IMR-90 (cell line): ENCODE results near the gene PRR16. TPM values are rescaled to one million over a fixed set of nuclear protein-coding genes. Genes with fewer than 3 reads are reported as not detected.

ENCODE experiments used
- ATAC-seq: fragments of 200-7000 bp; cut with Tn5 transposase; 2 replicates; pipeline ENCODE4 v1.9.1; 2020; ENCODE audit warnings: low read depth, mild to moderate bottlenecking, moderate library complexity
- BruUV-seq: library from RNA; stranded (reverse); fragments of 400-500 nt; replicated peaks from 2 replicates; lab custom pipeline; 2021; lab: Mats Ljungman, UMichigan
- CTCF ChIA-PET: fragments of 300-600 bp; formaldehyde crosslinking; extraction: SDS; loops from one replicate; lab custom pipeline; 2021; ENCODE audit warnings: antibody characterized with exemption; lab: Yijun Ruan, JAX
- POLR2A ChIA-PET: fragments of 300-600 bp; sonication (Branson Sonifier 250); formaldehyde crosslinking; loops from one replicate; lab custom pipeline; 2022; ENCODE audit warnings: antibody characterized with exemption; ENCODE audit not compliant: unreplicated experiment; lab: Charles Lee
- DNase-seq: peaks from one replicate; pipeline ENCODE4 v3.0.0; 2013
- H2AFZ ChIP-seq: replicated peaks from 2 replicates; pipeline ENCODE3; 2013; ENCODE audit warnings: low read length, mild to moderate bottlenecking; ENCODE audit not compliant: poor library complexity
- H2AK5ac ChIP-seq: 2 replicates; pipeline ENCODE4 v1.6.1; 2013; ENCODE audit warnings: low read depth, low read length, inconsistent platforms
- H2AK9ac ChIP-seq: replicated peaks from 2 replicates; pipeline ENCODE3; 2013; ENCODE audit warnings: mild to moderate bottlenecking, low read depth, low read length, moderate library complexity; ENCODE audit not compliant: poor library complexity
- H2BK120ac ChIP-seq: 2 replicates; pipeline ENCODE4 v1.6.1; 2013; ENCODE audit warnings: low read depth, low read length, inconsistent platforms
- H2BK15ac ChIP-seq: 3 replicates; pipeline ENCODE4 v1.6.1; 2013; ENCODE audit warnings: low read depth, low read length, inconsistent platforms
- H2BK20ac ChIP-seq: 2 replicates; pipeline ENCODE4 v1.6.1; 2013; ENCODE audit warnings: low read depth, mild to moderate bottlenecking, inconsistent platforms, low read length, moderate library complexity
- H2BK5ac ChIP-seq: 2 replicates; pipeline ENCODE4 v1.6.1; 2013; ENCODE audit warnings: mild to moderate bottlenecking, low read depth, low read length, inconsistent platforms; ENCODE audit not compliant: poor library complexity, severe bottlenecking
- H3K14ac ChIP-seq: replicated peaks from 2 replicates; pipeline ENCODE4 v1.6.1; 2013; ENCODE audit warnings: low read depth, low read length, inconsistent platforms
- H3K18ac ChIP-seq: 2 replicates; pipeline ENCODE4 v1.6.1; 2013; ENCODE audit warnings: low read depth, low read length, control low read depth
- H3K23ac ChIP-seq: 2 replicates; pipeline ENCODE4 v1.6.1; 2013; ENCODE audit warnings: low read depth, low read length, inconsistent platforms
- H3K27ac ChIP-seq: 2 replicates; pipeline ENCODE4 v1.5.1; 2013; ENCODE audit warnings: mild to moderate bottlenecking, control low read depth, low read length; ENCODE audit not compliant: insufficient read depth
- H3K27me3 ChIP-seq: 2 replicates; pipeline ENCODE4 v1.6.1; 2013; ENCODE audit warnings: low read length; ENCODE audit not compliant: control insufficient read depth, insufficient read depth
- H3K36me3 ChIP-seq: 2 replicates; pipeline ENCODE4 v1.6.1; 2013; ENCODE audit warnings: low read length, mixed read lengths; ENCODE audit not compliant: control insufficient read depth, insufficient read depth
- H3K4ac ChIP-seq: 2 replicates; pipeline ENCODE4 v1.6.1; 2013; ENCODE audit warnings: low read depth, low read length, inconsistent platforms
- H3K4me1 ChIP-seq: 2 replicates; pipeline ENCODE4 v1.6.1; 2013; ENCODE audit warnings: low read length, mixed read lengths; ENCODE audit not compliant: control insufficient read depth, insufficient read depth
- H3K4me2 ChIP-seq: 2 replicates; pipeline ENCODE4 v1.6.1; 2013; ENCODE audit warnings: low read depth, mild to moderate bottlenecking, control low read depth, low read length, moderate library complexity
- H3K4me3 ChIP-seq: 2 replicates; pipeline ENCODE4 v1.5.1; 2013; ENCODE audit warnings: low read depth, mild to moderate bottlenecking, control low read depth, low read length, moderate library complexity; ENCODE audit not compliant: insufficient read depth
- H3K56ac ChIP-seq: 2 replicates; pipeline ENCODE4 v1.6.1; 2013; ENCODE audit warnings: low read length, inconsistent platforms; ENCODE audit not compliant: insufficient read depth; ENCODE audit errors: extremely low read depth
- H3K79me1 ChIP-seq, 2 experiments: 2 replicates each; pipeline ENCODE4 v1.6.1; 2013; ENCODE audit warnings: low read length in 2 of 2, inconsistent platforms in 1 of 2, low read depth in 1 of 2
- H3K9ac ChIP-seq: 2 replicates; pipeline ENCODE4 v1.6.1; 2013; ENCODE audit warnings: low read depth, low read length, control low read depth
- H3K9me1 ChIP-seq: 2 replicates; pipeline ENCODE4 v1.6.1; 2013; ENCODE audit warnings: low read length, inconsistent platforms; ENCODE audit not compliant: insufficient read depth
- H3K9me3 ChIP-seq: 2 replicates; pipeline ENCODE4 v1.6.1; 2013; ENCODE audit warnings: low read length; ENCODE audit not compliant: control insufficient read depth, insufficient read depth
- H4K20me1 ChIP-seq: 2 replicates; pipeline ENCODE4 v1.6.1; 2013; ENCODE audit warnings: low read length, inconsistent platforms; ENCODE audit not compliant: insufficient read depth
- H4K5ac ChIP-seq: 2 replicates; pipeline ENCODE4 v1.6.1; 2013; ENCODE audit warnings: mild to moderate bottlenecking, low read depth, low read length, control low read depth
- H4K8ac ChIP-seq, 2 experiments: 2 replicates each; pipeline ENCODE4 v1.6.1; 2013; ENCODE audit warnings: low read depth in 2 of 2, low read length in 2 of 2, control low read depth in 1 of 2, inconsistent platforms in 1 of 2
- H4K91ac ChIP-seq: 2 replicates; pipeline ENCODE4 v1.6.1; 2013; ENCODE audit warnings: low read depth, low read length, inconsistent platforms; ENCODE audit not compliant: insufficient read depth
- BHLHE40 ChIP-seq: fragments of 150-350 bp; IDR thresholded peaks from 2 replicates; pipeline ENCODE4 v1.6.1; 2016; ENCODE audit warnings: mild to moderate bottlenecking, low read depth, low read length
- CEBPB ChIP-seq: IDR thresholded peaks from 2 replicates; pipeline ENCODE4 v1.6.1; 2012; ENCODE audit warnings: low read depth, low read length, improper control_type of control experiment
- CTCF ChIP-seq: conservative IDR thresholded peaks from 2 replicates; pipeline ENCODE4 v1.5.1; 2012; ENCODE audit warnings: mild to moderate bottlenecking, low read depth, low read length, improper control_type of control experiment
- MAFK ChIP-seq: IDR thresholded peaks from 2 replicates; pipeline ENCODE4 v1.6.1; 2012; ENCODE audit warnings: low read depth, low read length, improper control_type of control experiment
- MXI1 ChIP-seq: IDR thresholded peaks from 2 replicates; pipeline ENCODE4 v1.6.1; 2012; ENCODE audit warnings: low read depth, mild to moderate bottlenecking, low read length, moderate library complexity, borderline replicate concordance
- NFE2L2 ChIP-seq: fragments of 150-350 bp; IDR thresholded peaks from 2 replicates; pipeline ENCODE4 v1.6.1; 2016; ENCODE audit warnings: low read depth, mild to moderate bottlenecking, low read length
- POLR2A ChIP-seq: IDR thresholded peaks from 2 replicates; pipeline ENCODE4 v1.6.1; 2012; ENCODE audit warnings: mild to moderate bottlenecking, low read depth, low read length
- RAD21 ChIP-seq: IDR thresholded peaks from 2 replicates; pipeline ENCODE4 v1.6.1; 2012; ENCODE audit warnings: low read length, improper control_type of control experiment
- RCOR1 ChIP-seq: IDR thresholded peaks from 2 replicates; pipeline ENCODE4 v1.6.1; 2012; ENCODE audit warnings: mild to moderate bottlenecking, low read length, improper control_type of control experiment; ENCODE audit not compliant: insufficient replicate concordance
- RFX5 ChIP-seq: IDR thresholded peaks from 2 replicates; pipeline ENCODE4 v1.8.0; 2012; ENCODE audit warnings: low read depth, mild to moderate bottlenecking, low read length, moderate library complexity
- USF2 ChIP-seq: fragments of 150-350 bp; IDR thresholded peaks from 2 replicates; pipeline ENCODE4 v1.6.1; 2017; ENCODE audit warnings: mild to moderate bottlenecking, antibody characterized with exemption, low read length, low read depth
- dilution Hi-C: fragments of 300-500 bp; cut with HindIII; formaldehyde crosslinking; loops from one replicate; pipeline ENCODE4 v1.14.3; 2018; ENCODE audit warnings: low sequenced_read_pairs; ENCODE audit not compliant: unreplicated experiment
- in situ Hi-C: fragments of 300-500 bp; cut with MboI; formaldehyde crosslinking; loops from 3 replicates; pipeline ENCODE4 v1.14.3; 2019; ENCODE audit warnings: low sequenced_read_pairs, inconsistent platforms, mixed read lengths
- intact Hi-C: fragments of 100-400 bp; cut with micrococcal nuclease; formaldehyde crosslinking; loops from 2 replicates; pipeline ENCODE4 v1.10.0; 2022
- polyA plus RNA-seq, 3 experiments: library from polyadenylated mRNA; depleted of rRNA; stranded (reverse); fragments of >200 nt; gene quantifications; 2 replicates each; pipeline ENCODE4 v1.2.3, GENCODE V29; 2012; ENCODE audit warnings: low replicate concordance in 1 of 3
- total RNA-seq: library from RNA; depleted of rRNA; stranded (reverse); fragments of >200 nt; gene quantifications from 2 replicates; pipeline ENCODE4 v1.2.3, GENCODE V29; 2012

Gene PRR16
- total and polyA plus RNA-seq, 2 of the 4 experiments (the other 2 are of a cell fraction), result 9.9 to 45.2 TPM

GRCh38 chr5:120472911-120473310, 8.8 kb downstream of the PRR16 start:
- H2BK5ac ChIP-seq, result no peak overlapping the region
- H2AK5ac ChIP-seq, result no peak overlapping the region
- H2AFZ ChIP-seq, result no peak overlapping the region
- H3K56ac ChIP-seq, result no peak overlapping the region
- no TSS peak for BruUV-seq
- H4K20me1 ChIP-seq, result peaks cover 4% of the 10 kb centered on the region; the same call in 1 of the 2 replicates
- peaks cover 26 to 39% of the 10 kb centered on the region in 2 experiments; a peak in 3 of 4 replicates for H3K79me1 ChIP-seq
- no peak overlapping the region for H2BK15ac ChIP-seq
- no peak overlapping the region for H3K18ac ChIP-seq
- H3K27me3 ChIP-seq, result no peaks in the 10 kb centered on the region
- no peak overlapping the region for H2AK9ac ChIP-seq
- no peak overlapping the region for H3K14ac ChIP-seq
- H3K9me3 ChIP-seq, result no peaks in the 10 kb centered on the region
- no peaks in the 10 kb centered on the region for H3K9me1 ChIP-seq
- H3K4me1 ChIP-seq, result peaks cover 5% of the 10 kb centered on the region; the same call in 1 of the 2 replicates
- H3K4ac ChIP-seq, result no peak overlapping the region
- H3K4me3 ChIP-seq, result no peak overlapping the region
- ChIA-PET CTCF (no interaction called here), POLR2A (no interaction called here)
- DNase-seq (no peak), ATAC-seq (no peak)
- TF ChIP-seq CTCF, result no peak
- TF ChIP-seq RCOR1, result no peak
- no peak for TF ChIP-seq MAFK
- TF ChIP-seq RFX5, result no peak
- no peak for TF ChIP-seq MXI1
- no peak for TF ChIP-seq NFE2L2
- TF ChIP-seq USF2, result no peak
- no peak for TF ChIP-seq RAD21
- no peak for TF ChIP-seq BHLHE40
- TF ChIP-seq POLR2A, result no peak
- no peak for TF ChIP-seq CEBPB
- dilution Hi-C loops, result no loop called here
- H3K9ac ChIP-seq, result no peak overlapping the region
- no peak overlapping the region for H4K8ac ChIP-seq
- H3K36me3 ChIP-seq, result no peaks in the 10 kb centered on the region
- intact Hi-C loops, result no loop called here
- H4K91ac ChIP-seq, result no peak overlapping the region
- no peak overlapping the region for H3K4me2 ChIP-seq
- no peak overlapping the region for H2BK20ac ChIP-seq
- in situ Hi-C loops, result loop anchor here (25.0 kb wide), 1 partner anchor 1489 kb away; the partner anchor contains the start of gene SRFBP1
- no peak overlapping the region for H2BK120ac ChIP-seq
- H3K23ac ChIP-seq, result no peak overlapping the region
- no peak overlapping the region for H3K27ac ChIP-seq
- no peak overlapping the region for H4K5ac ChIP-seq
